ENCODE measurements around the gene DYNLT1. TPM values are rescaled to one million over a fixed set of nuclear protein-coding genes. Genes with fewer than 3 reads are reported as not detected.

DYNLT1 gene
- total RNA-seq, 1 experiment from 2014 or later = 105 TPM

DNA sequence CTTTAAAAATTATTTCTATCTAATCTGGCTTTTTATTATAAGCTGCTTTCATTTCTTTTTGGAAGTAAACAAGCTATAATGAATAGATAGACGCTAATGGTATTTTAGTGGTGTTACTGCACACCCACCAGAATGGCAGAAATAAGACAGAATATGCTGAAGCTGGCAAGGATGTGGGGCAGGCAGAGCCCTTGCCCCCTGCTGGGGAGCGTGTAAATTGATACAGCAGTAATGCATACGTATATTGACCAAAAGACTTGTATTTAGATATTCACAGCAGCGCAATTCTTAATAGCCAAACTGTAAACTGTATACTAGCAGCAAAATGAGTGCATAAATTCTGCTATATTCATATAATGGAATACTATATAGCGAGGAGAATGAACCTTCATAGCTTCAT is 49.3 kb downstream of the DYNLT1 start:
- CTCF ChIA-PET = no interaction called here
- Histone ChIP-seq H3K9me3 (ENCODE audit: insufficient read depth, low read depth) (no peaks in the 10 kb centered on the region), H3K9me2 (ENCODE audit: insufficient read depth) (no peaks in the 10 kb centered on the region), H2AFZ (no peak overlapping the region), H3K36me3 (ENCODE audit: low read depth) (peaks cover 10% of the 10 kb centered on the region), H3K27me3 (ENCODE audit: insufficient read depth, low read depth) (no peaks in the 10 kb centered on the region), H4K20me1 (ENCODE audit: insufficient read depth) (no peaks in the 10 kb centered on the region), H3F3A (ENCODE audit: insufficient read depth, low read depth) (peaks cover 7% of the 10 kb centered on the region; the same call in 1 of the 2 replicates), H3K79me2 (ENCODE audit: low read depth) (no peaks in the 10 kb centered on the region), H3K4me2 (no peak overlapping the region), H3K4me3 (no peak overlapping the region), H3K4me1 (replicated peaks; ENCODE audit: insufficient read depth) (no peaks in the 10 kb centered on the region), H3K27ac (no peak overlapping the region)
- no TSS peak for BruUV-seq (replicated peaks)
- POLR2A ChIA-PET (ENCODE audit: unreplicated experiment) = no interaction called here
- intact Hi-C loops (cut with micrococcal nuclease; ENCODE audit: unreplicated experiment) = no loop called here
- no peak for TF ChIP-seq EZH2 (IDR thresholded peaks at IDR 0.05; ENCODE audit: low read depth)
- TF ChIP-seq, protein P1, sequence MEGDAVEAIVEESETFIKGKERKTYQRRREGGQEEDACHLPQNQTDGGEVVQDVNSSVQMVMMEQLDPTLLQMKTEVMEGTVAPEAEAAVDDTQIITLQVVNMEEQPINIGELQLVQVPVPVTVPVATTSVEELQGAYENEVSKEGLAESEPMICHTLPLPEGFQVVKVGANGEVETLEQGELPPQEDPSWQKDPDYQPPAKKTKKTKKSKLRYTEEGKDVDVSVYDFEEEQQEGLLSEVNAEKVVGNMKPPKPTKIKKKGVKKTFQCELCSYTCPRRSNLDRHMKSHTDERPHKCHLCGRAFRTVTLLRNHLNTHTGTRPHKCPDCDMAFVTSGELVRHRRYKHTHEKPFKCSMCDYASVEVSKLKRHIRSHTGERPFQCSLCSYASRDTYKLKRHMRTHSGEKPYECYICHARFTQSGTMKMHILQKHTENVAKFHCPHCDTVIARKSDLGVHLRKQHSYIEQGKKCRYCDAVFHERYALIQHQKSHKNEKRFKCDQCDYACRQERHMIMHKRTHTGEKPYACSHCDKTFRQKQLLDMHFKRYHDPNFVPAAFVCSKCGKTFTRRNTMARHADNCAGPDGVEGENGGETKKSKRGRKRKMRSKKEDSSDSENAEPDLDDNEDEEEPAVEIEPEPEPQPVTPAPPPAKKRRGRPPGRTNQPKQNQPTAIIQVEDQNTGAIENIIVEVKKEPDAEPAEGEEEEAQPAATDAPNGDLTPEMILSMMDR (conservative IDR thresholded peaks at IDR 0.05) = peak; percentile 41
- DNase-seq = no peak

DNA sequence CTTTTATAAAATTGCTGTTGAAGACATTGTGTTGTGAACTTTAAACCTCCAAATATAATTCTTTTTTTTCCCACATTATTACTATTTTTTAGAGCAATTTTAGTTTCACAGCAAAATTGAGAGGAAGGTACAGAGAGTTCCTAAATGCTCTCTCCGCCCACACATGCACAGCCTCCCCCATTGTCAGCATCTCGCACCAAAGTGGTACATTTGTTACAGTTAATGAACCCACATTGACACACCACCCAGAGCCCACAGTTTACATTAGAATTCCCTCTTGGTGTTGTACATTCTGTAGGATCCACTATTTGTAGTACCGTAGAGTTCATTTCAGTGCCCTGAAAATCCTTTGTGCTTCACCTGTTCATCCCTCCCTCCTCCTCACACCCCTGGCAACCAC is 50.9 kb downstream of the DYNLT1 start:
- CTCF ChIA-PET = no interaction called here
- intact Hi-C loops (cut with micrococcal nuclease; ENCODE audit: unreplicated experiment) = no loop called here

DNA sequence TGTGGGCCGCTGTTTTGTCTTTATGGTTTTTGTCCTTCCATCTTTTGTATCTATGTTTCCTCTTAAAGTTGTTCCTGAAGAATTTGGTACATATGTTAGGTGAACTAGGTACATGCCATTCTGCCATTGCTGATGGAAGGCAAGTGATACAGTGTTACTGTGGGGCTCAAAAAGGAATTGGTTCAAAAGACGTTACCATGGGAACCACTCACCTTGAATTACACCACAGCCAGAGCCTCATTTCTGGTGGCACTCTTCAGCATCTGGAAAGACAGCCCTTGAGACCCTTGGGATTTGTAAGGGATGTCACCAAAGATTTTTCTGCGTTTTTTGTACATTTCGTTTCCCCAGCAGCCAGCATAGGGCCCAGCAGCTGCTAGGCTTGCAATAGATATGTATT is 52.7 kb downstream of the DYNLT1 start:
- Histone ChIP-seq H3K79me2 (ENCODE audit: low read depth) (no peaks in the 10 kb centered on the region), H3K4me3 (no peak overlapping the region), H4K20me1 (ENCODE audit: insufficient read depth) (no peaks in the 10 kb centered on the region), H3K27me3 (ENCODE audit: insufficient read depth, low read depth) (no peaks in the 10 kb centered on the region), H3K9me2 (ENCODE audit: insufficient read depth) (no peaks in the 10 kb centered on the region), H2AFZ (no peak overlapping the region), H3K9me3 (ENCODE audit: insufficient read depth, low read depth) (no peaks in the 10 kb centered on the region), H3K4me1 (replicated peaks; ENCODE audit: insufficient read depth) (no peaks in the 10 kb centered on the region), H3K27ac (no peak overlapping the region), H3K36me3 (ENCODE audit: low read depth) (peaks cover 17% of the 10 kb centered on the region), H3F3A (ENCODE audit: insufficient read depth, low read depth) (peaks cover 7% of the 10 kb centered on the region; the same call in 1 of the 2 replicates), H3K4me2 (no peak overlapping the region)
- CTCF ChIA-PET = no interaction called here
- POLR2A ChIA-PET (ENCODE audit: unreplicated experiment) = no interaction called here
- TF ChIP-seq, protein P1 (conservative IDR thresholded peaks at IDR 0.05) = no peak
- TF ChIP-seq EZH2 (IDR thresholded peaks at IDR 0.05; ENCODE audit: low read depth) = no peak
- BruUV-seq (replicated peaks) = no TSS peak
- DNase-seq = no peak
- intact Hi-C loops (cut with micrococcal nuclease; ENCODE audit: unreplicated experiment) = no loop called here

More for the DNA sequence above, 50.9 kb downstream of the DYNLT1 start:
- DNase-seq = no peak
- no TSS peak for BruUV-seq (replicated peaks)
- Histone ChIP-seq H3K4me1 (replicated peaks; ENCODE audit: insufficient read depth) (no peaks in the 10 kb centered on the region), H3F3A (ENCODE audit: insufficient read depth, low read depth) (peaks cover 7% of the 10 kb centered on the region; the same call in 1 of the 2 replicates), H3K36me3 (ENCODE audit: low read depth) (peaks cover 16% of the 10 kb centered on the region), H3K27me3 (ENCODE audit: insufficient read depth, low read depth) (no peaks in the 10 kb centered on the region), H3K9me2 (ENCODE audit: insufficient read depth) (no peaks in the 10 kb centered on the region), H2AFZ (no peak overlapping the region), H3K4me3 (no peak overlapping the region), H3K79me2 (ENCODE audit: low read depth) (no peaks in the 10 kb centered on the region), H4K20me1 (ENCODE audit: insufficient read depth) (no peaks in the 10 kb centered on the region), H3K9me3 (ENCODE audit: insufficient read depth, low read depth) (no peaks in the 10 kb centered on the region), H3K4me2 (no peak overlapping the region), H3K27ac (no peak overlapping the region)
- POLR2A ChIA-PET (ENCODE audit: unreplicated experiment) = no interaction called here
- no peak for TF ChIP-seq EZH2 (IDR thresholded peaks at IDR 0.05; ENCODE audit: low read depth)
- TF ChIP-seq, protein P1 (conservative IDR thresholded peaks at IDR 0.05) = no peak

Measured in PC-9 (cell line).